ENCODE results near the gene EDDM3A.

DNA sequence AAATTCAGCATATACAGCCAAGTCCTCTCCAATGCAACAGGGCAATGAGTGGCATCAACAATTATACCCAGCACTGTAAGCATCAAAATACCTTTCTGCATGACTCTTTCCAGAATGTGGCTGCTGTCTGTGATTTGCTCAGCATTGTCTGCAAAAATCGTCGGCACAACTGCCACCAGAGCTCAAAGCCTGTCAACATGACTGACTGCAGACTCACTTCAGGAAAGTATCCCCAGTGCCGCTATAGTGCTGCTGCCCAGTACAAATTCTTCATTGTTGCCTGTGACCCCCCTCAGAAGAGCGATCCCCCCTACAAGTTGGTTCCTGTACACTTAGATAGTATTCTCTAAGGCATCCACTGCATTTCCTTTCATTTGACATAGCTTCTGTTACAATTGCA is 36.1 kb downstream of the EDDM3A start:
- TF ChIP-seq FOXK2 (IDR thresholded peaks at IDR 0.05): no peak
- no peak for TF ChIP-seq LEF1 (IDR thresholded peaks at IDR 0.05; ENCODE audit: borderline replicate concordance)
- TF ChIP-seq FOXA1 (IDR thresholded peaks at IDR 0.05): no peak
- TF ChIP-seq SP1 (IDR thresholded peaks at IDR 0.05): no peak
- no peak for TF ChIP-seq ZNF384 (IDR thresholded peaks at IDR 0.05)
- TF ChIP-seq FOXM1 (IDR thresholded peaks at IDR 0.05; ENCODE audit: borderline replicate concordance): no peak
- TF ChIP-seq CTBP1 (IDR thresholded peaks at IDR 0.05; ENCODE audit: borderline replicate concordance): no peak
- no peak for TF ChIP-seq PKNOX1 (IDR thresholded peaks at IDR 0.05)
- no peak for TF ChIP-seq HDGF (IDR thresholded peaks at IDR 0.05; ENCODE audit: borderline replicate concordance)
- no peak for TF ChIP-seq TARDBP (IDR thresholded peaks at IDR 0.05)
- TF ChIP-seq ELF4 (IDR thresholded peaks at IDR 0.05): no peak
- TF ChIP-seq NFRKB (IDR thresholded peaks at IDR 0.05): no peak
- no peak for TF ChIP-seq ARNT (IDR thresholded peaks at IDR 0.05)
- no peak for TF ChIP-seq BHLHE40 (IDR thresholded peaks at IDR 0.05; ENCODE audit: borderline replicate concordance)
